NCI-H146 treated with DMSO at 0.1 percent for 48 hours (cell line): ENCODE results near the gene NPW.
"Not testable (repeated sequence)": the region's sequence is repeated elsewhere in the genome, so short reads cannot be mapped to it uniquely, and the experiment has no call there.

Experiments
- DNase-seq: peaks from one replicate; lab custom pipeline; 2025; ENCODE audit not compliant: unreplicated experiment; lab: John Stamatoyannopoulos, UW

NPW gene

GRCh38 chr16:2019921-2020831 lies 591 bp downstream of the NPW start:
- peak; percentile 25 for DNase-seq

DNA sequence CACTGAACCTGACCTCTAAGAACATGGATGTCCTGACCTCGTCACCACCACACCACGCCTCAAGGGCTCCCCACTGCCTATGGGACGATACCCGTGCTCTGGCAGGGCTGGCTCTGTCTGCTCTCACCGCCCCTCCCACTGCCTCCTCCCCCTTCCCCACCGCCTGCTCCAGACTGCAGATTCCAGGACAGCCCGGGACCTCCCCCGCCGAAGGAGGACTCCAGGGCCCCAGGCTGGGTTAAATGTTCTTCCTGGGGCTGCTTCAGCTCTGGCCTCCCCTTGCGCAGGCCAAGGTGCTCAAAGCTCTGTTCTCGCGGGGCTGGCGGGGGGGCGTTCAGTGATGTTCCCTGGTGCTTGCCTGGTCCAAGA lies 3.1 kb downstream of the NPW start:
- no peak for DNase-seq

DNA sequence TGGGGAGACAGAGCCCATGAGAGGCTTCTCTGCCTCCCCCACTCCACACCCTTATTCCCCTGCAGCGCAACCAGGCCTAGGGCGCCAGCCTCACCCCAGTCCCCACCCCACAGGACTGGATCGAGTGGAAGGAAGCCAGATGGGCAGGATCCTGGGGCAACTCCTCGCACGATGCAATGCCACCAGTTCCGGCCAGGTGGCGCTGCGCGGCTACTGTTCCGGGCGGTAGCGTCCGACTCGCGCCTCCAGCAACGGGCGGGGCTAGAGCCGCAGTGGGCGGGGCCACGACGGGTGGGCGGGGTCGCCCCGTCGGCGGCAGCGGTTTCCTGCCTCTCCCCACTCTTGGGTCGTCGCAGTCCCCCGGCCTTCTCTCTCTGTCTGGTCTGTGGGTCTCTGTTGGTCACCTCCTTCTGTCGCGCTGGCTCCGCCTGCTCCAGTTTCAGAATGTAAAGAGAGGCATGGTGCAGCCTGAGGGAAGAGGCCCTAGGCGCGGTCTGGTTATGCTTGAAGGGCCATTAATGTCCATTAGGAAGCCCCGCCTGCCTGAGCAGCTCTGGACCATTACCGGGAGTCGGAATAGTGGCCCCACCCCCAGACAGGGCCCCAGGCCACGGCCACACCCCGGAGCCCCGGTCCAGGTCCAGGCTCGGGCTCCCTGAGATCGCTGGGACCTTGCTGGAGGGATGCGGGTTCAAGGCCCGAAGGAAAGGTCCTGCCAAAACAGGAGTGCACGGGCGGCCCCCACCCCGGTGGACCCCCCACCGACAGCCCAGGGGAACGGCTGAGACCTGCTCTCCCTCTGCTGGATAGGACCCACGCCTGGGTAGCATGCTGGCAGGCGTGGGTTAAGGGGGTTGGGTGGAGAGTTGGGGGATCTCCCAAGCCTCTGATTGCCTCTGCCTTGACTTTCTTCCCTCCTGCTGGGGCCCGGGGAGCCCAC lies 3.8 kb downstream of the NPW start:
- peak; percentile 93 for DNase-seq

GRCh38 chr16:2024032-2024420 lies 4.4 kb downstream of the NPW start:
- no peak for DNase-seq

GRCh38 chr16:2025251-2025650 lies 5.7 kb downstream of the NPW start:
- DNase-seq: no peak

DNA sequence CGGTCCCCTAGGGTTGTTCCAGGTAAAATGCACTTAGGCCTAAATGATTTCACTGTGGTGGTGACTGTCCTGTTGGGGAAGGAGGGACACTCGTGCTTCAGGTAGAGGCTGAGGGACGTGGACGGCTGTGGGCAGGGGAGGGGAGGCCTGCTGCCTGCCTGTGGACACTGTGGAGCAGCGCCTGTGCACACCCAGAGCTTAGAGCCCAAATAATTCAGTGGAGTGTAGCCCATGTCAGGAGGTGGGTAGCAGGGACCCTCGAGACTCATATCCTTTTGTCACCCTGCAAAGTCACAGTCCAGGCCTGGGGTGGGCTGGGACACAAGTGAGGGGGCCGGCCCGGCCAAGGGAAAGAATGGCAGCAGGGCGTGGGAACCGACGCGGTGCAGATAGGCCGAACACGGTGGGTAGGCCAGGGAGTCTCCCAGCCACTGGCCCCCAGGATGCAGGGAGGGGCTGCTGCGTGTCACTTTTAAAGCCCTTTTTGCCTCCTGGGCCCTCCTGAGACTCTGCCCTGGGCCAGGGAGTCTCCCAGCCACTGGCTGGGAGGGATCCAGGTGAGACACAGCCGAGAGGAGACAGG lies 6.4 kb downstream of the NPW start:
- DNase-seq: no peak

- no peak for DNase-seq
Measured at GRCh38 chr16:2026461-2027023, 7.0 kb downstream of the NPW start, which contains the start of gene NHERF2. Gene NHERF2 (plus strand): TSS chr16:2026902. CDS start chr16:2027006, 104 bp downstream.

DNA sequence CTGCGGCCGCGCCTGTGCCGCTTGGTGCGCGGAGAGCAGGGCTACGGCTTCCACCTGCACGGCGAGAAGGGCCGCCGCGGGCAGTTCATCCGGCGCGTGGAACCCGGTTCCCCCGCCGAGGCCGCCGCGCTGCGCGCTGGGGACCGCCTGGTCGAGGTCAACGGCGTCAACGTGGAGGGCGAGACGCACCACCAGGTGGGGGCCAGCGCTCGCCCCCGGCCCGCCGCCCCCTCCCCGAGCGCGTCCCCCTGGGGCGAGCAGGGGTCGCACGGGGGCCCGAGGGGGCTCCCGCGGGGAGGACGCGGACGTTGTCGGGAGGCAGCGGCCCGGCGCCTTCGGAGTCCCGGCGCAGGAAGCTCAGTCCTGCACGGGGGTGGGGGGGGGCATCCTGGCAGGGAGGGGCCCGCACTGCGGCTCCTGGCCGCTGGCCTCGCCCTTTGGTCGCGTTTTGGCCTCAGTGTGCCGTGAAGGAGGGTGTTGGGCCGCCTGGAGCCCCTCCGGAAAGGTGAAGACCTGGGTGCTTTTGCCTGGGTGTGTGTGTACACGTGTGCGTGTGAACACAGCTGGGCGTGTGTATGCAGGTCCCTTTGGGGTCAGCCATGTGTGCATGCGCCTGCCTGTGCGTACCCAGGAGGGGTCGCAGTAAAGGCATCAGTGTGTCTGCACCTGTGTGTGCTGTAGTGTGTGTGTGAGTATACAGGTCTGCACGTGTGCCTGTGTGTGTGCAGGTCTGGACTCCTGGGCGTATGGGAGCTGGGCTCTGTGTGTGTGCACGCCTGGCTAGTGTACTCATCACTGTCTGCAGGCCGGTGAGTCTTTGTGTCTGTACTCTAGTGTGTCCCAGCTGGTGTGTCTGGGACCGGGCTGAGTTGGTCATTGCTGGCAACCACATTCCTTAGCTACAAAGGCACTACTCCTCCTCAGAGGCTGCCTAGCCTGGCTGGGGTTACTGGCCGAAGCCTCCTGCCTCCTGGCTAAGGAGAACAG lies 7.7 kb downstream of the NPW start:
- DNase-seq: no peak

- no peak for DNase-seq
Measured at GRCh38 chr16:2028146-2028545, 8.6 kb downstream of the NPW start.

DNA sequence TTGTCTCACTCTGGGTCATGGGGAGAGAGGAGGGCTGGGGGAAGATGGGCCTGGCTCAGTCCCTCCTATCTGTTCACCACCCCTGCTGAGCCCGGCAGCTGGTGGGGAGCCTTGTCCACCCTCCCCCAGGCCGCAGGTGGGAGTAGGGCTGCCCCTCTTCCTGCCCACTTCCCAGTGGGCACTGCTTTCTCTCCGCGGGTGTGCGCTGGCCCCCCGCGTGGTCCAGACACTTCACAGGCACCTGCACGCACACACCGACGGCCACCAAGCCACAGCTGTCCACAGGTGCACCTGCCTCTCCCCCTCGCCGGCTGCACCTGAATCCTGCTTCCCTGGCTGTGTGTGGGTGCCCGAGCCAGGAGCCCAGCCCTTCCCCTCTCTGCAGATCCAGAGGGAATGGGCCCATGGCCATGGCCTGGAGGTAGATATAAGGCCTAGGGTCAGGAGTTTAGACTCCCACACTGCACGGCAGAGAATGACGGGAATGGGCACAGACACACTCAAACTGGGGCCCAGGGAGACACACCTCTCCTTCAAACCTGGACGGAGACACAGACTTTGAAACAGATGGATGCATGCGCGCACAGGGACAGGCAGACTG lies 9.1 kb downstream of the NPW start:
- peak; percentile 85 for DNase-seq

GRCh38 chr16:2029350-2029749 lies 9.8 kb downstream of the NPW start:
- DNase-seq: no peak

GRCh38 chr16:2030036-2030435 lies 10.5 kb downstream of the NPW start:
- DNase-seq: no peak

- no peak for DNase-seq
Measured at GRCh38 chr16:2031081-2031577, 11.5 kb downstream of the NPW start.

GRCh38 chr16:2032285-2033056 lies 12.9 kb downstream of the NPW start:
- DNase-seq: no peak

- no peak for DNase-seq
Measured at GRCh38 chr16:2033057-2033908, 13.7 kb downstream of the NPW start.

- DNase-seq: not testable (repeated sequence)
Measured at GRCh38 chr16:2033909-2034695, 14.5 kb downstream of the NPW start.
